NK-92 (cell line): ENCODE measurements around the gene ZNF576.
"Not testable (repeated sequence)": the region's sequence is repeated elsewhere in the genome, so short reads cannot be mapped to it uniquely, and the experiment has no call there.

Experiments
- DNase-seq: peaks from one replicate; lab custom pipeline; 2025; ENCODE audit not compliant: unreplicated experiment; lab: John Stamatoyannopoulos, UW

Gene ZNF576

GRCh38 chr19:43595999-43596841 lies at the start of gene ZNF576, which contains the start of gene IRGQ:
Gene ZNF576 (plus strand): TSS chr19:43596595. CDS start chr19:43597109, 514 bp downstream.
Gene IRGQ (minus strand): TSS chr19:43596134. CDS start chr19:43595338, 796 bp downstream.
- DNase-seq, result peak; percentile 98

GRCh38 chr19:43547926-43548325 lies 48.5 kb upstream of the ZNF576 start:
- not testable (repeated sequence) for DNase-seq

- DNase-seq, result no peak
These were observed 47.7 kb upstream of the ZNF576 start for GRCh38 chr19:43548706-43549105.

GRCh38 chr19:43551399-43552197 lies 44.8 kb upstream of the ZNF576 start:
- DNase-seq, result no peak

GRCh38 chr19:43552198-43552450 lies 44.3 kb upstream of the ZNF576 start:
- no peak for DNase-seq

- no peak for DNase-seq
These were observed 43.8 kb upstream of the ZNF576 start for GRCh38 chr19:43552616-43553015.

- DNase-seq, result no peak
These were observed 42.7 kb upstream of the ZNF576 start for GRCh38 chr19:43553656-43554055.

- no peak for DNase-seq
These were observed 42.0 kb upstream of the ZNF576 start for GRCh38 chr19:43554317-43554895.

- no peak for DNase-seq
These were observed 41.1 kb upstream of the ZNF576 start for GRCh38 chr19:43555185-43555770.

- DNase-seq, result no peak
These were observed 35.7 kb upstream of the ZNF576 start for GRCh38 chr19:43560687-43561086.

GRCh38 chr19:43561139-43561970 lies 35.0 kb upstream of the ZNF576 start:
- no peak for DNase-seq

- DNase-seq, result no peak
These were observed 34.1 kb upstream of the ZNF576 start for GRCh38 chr19:43562226-43562697.

GRCh38 chr19:43562698-43563241 lies 33.6 kb upstream of the ZNF576 start:
- DNase-seq, result no peak

GRCh38 chr19:43563816-43564457 lies 32.5 kb upstream of the ZNF576 start:
- DNase-seq, result no peak

GRCh38 chr19:43564800-43565199 lies 31.6 kb upstream of the ZNF576 start:
- DNase-seq, result no peak

- no peak for DNase-seq
These were observed 26.7 kb upstream of the ZNF576 start for GRCh38 chr19:43569657-43570056.

GRCh38 chr19:43570174-43570791 lies 26.1 kb upstream of the ZNF576 start:
- no peak for DNase-seq

- no peak for DNase-seq
These were observed 24.2 kb upstream of the ZNF576 start for GRCh38 chr19:43572171-43572588.
